Fibroblast of the conjunctiva (primary cell): Measurements from ENCODE around the gene HOXC13.

Experiments used
- DNase-seq: peaks from one replicate; pipeline ENCODE4 v3.0.0-alpha.2; 2010; ENCODE audit warnings: low read depth

The HOXC13 gene

DNA sequence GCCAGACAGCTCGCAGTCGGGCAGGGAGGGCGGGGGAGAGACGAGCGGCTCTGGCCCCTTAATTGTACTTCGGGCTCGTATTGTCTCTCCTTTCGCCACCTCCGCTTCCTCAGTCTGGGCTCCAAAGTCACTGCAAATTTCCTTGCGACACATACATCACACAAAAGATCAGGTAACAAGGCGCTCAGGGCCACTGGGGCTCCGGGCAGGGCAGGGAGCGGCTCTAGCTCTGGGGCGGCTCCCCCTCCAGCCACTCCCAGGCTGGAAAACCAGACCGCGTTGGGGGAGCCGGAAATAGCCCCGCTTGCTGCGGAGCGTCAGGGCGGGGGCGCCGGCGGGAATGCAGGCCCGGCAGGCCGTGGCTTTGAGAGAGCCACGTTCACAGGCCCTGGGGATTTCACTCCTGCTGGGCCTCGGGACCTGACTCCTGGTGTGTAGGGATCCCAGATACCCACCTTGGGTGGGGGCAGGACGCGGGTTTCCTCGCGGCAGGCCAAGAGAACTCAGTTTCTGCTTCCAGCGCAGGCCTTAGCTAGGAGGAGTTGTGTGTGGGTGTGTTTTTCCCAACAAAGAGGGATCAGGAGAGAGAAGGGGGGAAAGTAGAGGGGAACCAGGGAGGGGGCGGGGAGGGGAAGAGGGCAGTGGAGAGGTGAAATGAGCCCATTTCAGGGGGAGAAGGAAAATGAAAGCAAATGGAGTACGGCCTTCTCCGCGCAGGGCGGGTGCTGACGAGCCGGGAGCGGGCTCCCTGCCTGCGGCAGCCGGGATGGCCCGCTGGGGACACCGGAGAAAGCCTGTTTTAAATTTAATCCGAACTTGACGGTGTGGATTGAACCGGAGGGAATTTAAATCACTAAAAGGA lies 57.0 kb downstream of the HOXC13 start:
- DNase-seq, result no peak
